GM12874 (cell line): Measurements from ENCODE around the gene NAA60.
A peak's percentile ranks its signal among the peaks of the same experiment; 100 is the strongest.

Experiments used
- TF ChIP-seq, protein P1 (sequence below): IDR thresholded peaks from 2 replicates; pipeline ENCODE4 v1.5.1; 2011; ENCODE audit warnings: low read depth, mild to moderate bottlenecking, control low read depth, low read length, moderate library complexity; ENCODE audit not compliant: insufficient read depth

Gene NAA60

DNA sequence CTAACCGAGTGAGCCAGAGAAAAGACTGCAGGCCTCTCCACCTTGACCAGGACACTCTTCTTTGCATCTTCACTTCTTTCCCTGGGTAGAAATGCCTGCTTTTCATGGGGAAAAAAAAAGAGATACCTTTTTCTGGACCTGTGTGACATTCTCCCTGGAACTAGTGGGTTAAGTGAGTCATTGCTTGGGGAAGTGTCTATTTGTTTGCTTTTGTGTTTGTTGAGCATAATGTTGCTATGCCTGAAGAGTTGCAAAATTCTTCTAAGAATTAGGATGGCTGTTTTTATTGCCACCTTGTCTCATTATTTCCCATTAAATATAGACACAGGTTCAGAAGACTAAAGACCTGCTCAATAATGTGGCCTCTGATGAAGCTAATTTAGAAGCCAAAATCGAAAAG lies 76.1 kb downstream of the NAA60 start:
- TF ChIP-seq, protein P1, sequence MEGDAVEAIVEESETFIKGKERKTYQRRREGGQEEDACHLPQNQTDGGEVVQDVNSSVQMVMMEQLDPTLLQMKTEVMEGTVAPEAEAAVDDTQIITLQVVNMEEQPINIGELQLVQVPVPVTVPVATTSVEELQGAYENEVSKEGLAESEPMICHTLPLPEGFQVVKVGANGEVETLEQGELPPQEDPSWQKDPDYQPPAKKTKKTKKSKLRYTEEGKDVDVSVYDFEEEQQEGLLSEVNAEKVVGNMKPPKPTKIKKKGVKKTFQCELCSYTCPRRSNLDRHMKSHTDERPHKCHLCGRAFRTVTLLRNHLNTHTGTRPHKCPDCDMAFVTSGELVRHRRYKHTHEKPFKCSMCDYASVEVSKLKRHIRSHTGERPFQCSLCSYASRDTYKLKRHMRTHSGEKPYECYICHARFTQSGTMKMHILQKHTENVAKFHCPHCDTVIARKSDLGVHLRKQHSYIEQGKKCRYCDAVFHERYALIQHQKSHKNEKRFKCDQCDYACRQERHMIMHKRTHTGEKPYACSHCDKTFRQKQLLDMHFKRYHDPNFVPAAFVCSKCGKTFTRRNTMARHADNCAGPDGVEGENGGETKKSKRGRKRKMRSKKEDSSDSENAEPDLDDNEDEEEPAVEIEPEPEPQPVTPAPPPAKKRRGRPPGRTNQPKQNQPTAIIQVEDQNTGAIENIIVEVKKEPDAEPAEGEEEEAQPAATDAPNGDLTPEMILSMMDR = no peak

DNA sequence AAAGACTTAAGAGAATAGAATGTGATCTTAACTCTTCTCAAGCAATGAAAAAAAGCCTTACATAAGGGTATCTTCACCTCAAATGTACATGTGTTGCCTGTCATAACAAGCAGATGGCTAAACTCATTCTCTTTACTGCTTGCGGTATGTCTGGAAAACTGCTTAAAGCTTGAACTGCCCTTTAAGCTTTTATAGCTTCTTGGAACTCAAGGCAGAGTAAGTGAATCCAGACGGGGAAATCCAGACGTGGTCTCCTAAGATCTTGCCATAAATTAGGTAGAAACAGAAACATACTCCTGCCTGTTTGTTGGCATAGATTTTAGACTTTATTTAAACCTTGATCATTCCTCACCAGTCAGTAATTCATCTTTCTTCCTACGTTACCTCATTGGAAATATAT lies 76.9 kb downstream of the NAA60 start:
- TF ChIP-seq, protein P1 = no peak

DNA sequence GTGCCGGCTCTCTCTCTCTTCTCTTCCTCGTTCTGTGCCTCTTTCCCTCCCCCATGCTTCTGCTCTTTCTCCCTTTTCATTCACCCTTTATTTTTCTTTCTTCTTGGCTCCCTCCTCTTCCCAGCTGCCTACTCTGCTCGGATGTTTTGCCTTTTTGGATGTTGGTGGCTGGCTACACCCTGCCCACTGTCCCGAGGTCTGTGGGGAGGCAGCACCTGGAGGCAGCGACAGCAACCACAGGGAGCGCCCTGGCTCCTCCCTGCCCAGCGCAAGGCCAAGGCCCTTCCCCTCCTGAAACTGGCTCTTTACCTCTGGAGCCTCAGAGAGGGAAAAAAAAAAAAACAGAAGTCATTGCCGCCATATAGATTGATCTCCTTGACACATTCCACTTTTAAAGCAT lies 77.4 kb downstream of the NAA60 start:
- TF ChIP-seq, protein P1 = no peak

DNA sequence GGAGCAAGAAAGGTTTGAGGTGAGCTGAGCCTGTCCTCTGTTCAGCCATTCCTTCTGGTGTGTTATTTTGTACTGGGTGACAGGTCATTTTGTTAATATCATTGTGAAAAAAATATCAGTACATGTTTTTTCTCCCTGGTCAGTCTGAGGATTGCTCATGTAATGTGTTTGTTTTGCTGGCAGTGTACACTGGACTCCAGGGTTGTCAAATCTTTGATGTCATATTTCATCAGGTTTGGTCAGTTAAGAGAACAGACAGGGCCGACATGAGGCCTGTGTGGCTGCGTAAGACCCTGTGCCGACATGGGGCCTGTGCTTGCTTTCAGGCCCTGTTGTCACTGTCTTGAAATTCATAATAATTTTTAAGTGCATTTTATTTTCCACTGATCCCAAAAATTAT lies 79.8 kb downstream of the NAA60 start:
- TF ChIP-seq, protein P1 = no peak

DNA sequence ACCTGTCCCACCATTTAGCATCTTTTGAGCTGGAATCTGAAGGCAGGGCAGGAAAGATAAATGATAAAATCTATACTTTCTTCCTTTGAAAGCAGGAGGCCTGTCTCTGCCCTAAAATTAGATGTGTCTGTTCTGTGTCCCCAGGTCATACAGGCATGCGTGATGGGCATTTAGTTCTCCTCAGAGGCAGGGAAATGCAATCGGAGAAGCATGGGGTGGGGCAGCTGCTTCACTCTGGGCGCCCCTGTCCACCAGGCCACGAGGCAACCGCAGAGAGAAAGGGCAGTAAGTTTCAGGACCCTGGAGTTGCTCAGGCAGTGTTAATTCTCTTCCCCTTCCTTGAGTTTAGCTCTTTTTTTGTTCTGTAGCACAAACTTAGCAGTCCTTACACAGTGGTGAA lies 82.5 kb downstream of the NAA60 start:
- TF ChIP-seq, protein P1 = no peak

DNA sequence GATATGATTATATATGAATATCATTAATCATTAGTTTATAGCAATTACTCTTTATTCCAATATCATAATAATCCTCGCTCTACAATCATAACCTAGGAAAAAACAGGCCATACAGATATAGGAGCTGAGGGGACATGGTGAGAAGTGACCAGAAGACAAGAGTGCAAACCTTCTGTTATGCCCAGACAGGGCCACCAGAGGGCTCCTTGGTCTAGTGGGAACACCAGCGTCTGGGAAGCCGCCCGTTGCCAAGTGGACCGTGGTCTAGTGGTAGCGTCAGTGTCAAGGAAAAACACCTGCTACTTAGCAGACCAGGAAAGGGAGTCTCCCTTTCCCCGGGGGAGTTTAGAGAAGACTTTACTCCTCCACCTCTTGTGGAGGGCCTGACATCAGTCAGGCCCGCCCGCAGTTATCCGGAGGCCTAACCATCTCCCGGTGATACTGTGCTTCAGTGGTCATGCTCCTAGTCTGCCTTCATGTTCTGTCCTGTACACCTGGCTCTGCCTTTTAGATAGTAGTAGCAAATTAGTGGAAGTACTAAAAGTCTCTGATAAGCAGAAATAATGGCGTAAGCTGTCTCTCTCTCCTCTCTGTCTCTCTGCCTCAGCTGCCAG lies 83.8 kb downstream of the NAA60 start:
- TF ChIP-seq, protein P1 = peak; percentile 66; the same call in 1 of the 2 replicates

DNA sequence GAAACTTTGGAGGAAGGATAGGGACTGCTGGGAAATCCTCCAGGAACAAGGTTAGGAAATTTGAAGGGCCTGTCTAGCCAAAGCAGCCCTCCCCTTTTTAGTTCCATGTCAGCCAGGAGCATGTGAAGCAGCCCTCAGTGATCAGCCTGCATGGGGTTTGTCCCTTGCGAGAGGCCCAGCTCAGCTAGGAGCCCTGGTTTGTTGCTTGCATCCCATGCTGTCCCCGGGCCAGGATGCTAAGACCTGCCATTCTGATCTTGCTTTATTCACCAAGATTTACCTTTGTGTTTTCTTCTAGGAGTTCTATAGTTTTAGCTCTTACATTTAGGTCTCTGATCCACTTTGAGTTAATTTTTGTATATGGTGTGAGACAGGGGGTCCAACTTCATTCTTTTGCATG lies 84.9 kb downstream of the NAA60 start:
- TF ChIP-seq, protein P1 = no peak
